Measurements from ENCODE around the gene IL6R.

IL6R gene

DNA sequence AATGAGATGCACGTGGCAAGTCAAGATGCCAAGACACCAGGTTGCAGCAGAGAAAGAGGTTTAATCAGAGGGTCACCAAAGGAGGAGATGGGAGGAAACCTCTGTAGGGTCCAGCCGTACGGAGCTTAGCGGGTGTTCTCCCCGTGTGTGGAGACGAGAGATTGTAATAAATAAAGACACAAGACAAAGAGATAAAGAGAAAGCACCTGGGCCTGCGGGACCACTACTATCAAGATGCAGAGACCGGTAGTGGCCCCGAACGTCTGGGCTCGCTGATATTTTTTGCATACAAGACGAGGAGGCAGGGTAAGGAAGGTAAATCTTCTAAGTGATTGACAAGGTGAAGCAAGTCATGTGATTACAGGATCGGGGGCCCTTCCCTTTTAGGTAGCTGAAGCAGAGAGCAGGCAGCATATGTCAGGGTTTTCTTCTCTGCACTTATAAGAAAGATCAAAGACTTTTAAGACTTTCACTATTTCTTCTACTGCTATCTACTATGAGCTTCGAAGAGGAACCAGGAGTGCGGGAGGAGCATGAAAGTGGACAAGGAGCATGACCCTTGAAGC, 55.6 kb downstream of the IL6R start:
- H3K9me3 ChIP-seq (replicated peaks; ENCODE audit: insufficient read depth, low read length), result no peaks in the 10 kb centered on the region
- peaks cover 6% of the 10 kb centered on the region; the same call in 1 of the 2 replicates for H3F3A ChIP-seq (ENCODE audit: insufficient read depth, low read length)
- H3K4me1 ChIP-seq (ENCODE audit: low read length), result peaks cover 1% of the 10 kb centered on the region; the same call in 1 of the 2 replicates
- no peak overlapping the region for H3K27ac ChIP-seq (ENCODE audit: low read length)
- no peak for DNase-seq
- H3K36me3 ChIP-seq (replicated peaks; ENCODE audit: insufficient read depth, low read length), result peaks cover 4% of the 10 kb centered on the region
- no peak overlapping the region for H3K9ac ChIP-seq (ENCODE audit: low read length)
- H3K27me3 ChIP-seq (replicated peaks; ENCODE audit: insufficient read depth, low read length), result no peaks in the 10 kb centered on the region
- H3K9me2 ChIP-seq (replicated peaks; ENCODE audit: insufficient read depth, low read length), result no peaks in the 10 kb centered on the region
- H4K20me1 ChIP-seq (ENCODE audit: insufficient read depth, low read length), result no peaks in the 10 kb centered on the region
- no peak overlapping the region for H3K4me3 ChIP-seq (ENCODE audit: low read length)
- H3K79me2 ChIP-seq (ENCODE audit: low read length), result 0 out of 2 replicates have a peak, but pooled peaks cover 2% of the 10 kb centered on the region
- no peak overlapping the region for H3K4me2 ChIP-seq (ENCODE audit: low read depth, low read length)
- no peak overlapping the region for H2AFZ ChIP-seq (ENCODE audit: low read length)
- TF ChIP-seq, protein P1, sequence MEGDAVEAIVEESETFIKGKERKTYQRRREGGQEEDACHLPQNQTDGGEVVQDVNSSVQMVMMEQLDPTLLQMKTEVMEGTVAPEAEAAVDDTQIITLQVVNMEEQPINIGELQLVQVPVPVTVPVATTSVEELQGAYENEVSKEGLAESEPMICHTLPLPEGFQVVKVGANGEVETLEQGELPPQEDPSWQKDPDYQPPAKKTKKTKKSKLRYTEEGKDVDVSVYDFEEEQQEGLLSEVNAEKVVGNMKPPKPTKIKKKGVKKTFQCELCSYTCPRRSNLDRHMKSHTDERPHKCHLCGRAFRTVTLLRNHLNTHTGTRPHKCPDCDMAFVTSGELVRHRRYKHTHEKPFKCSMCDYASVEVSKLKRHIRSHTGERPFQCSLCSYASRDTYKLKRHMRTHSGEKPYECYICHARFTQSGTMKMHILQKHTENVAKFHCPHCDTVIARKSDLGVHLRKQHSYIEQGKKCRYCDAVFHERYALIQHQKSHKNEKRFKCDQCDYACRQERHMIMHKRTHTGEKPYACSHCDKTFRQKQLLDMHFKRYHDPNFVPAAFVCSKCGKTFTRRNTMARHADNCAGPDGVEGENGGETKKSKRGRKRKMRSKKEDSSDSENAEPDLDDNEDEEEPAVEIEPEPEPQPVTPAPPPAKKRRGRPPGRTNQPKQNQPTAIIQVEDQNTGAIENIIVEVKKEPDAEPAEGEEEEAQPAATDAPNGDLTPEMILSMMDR (IDR thresholded peaks at IDR 0.05; ENCODE audit: low read length), result no peak
- no peak for TF ChIP-seq EZH2 (optimal IDR thresholded peaks at IDR 0.05; ENCODE audit: low read depth, low read length)
- TF ChIP-seq EZH2phosphoT487 (IDR thresholded peaks at IDR 0.05; ENCODE audit: low read length), result no peak

DNA sequence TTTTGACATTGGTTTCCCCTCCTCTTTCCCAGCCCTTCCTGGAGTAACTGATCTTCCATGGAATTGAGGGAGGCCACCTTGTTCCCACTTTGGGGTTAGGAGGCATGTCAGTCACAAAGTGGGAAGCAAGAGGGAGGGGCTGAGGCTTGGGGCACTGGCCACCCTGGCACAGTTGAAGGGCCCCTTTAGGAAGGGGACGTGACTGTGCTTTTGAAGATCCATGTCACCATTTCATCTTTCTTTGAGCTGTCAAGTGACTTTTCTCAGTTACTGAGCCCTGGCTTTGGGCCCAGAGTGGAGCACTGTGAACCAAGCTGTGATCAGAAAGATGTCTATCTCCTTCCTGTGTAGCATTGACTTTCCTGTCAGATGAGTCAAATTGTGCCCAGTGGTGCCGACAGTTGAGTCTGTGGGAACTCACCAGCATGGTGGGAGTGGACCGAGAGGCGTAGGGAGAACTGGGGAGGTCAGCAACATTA, 58.4 kb downstream of the IL6R start:
- no peak overlapping the region for H3K4me2 ChIP-seq (ENCODE audit: low read depth, low read length)
- no peak overlapping the region for H2AFZ ChIP-seq (ENCODE audit: low read length)
- H3K9me3 ChIP-seq (replicated peaks; ENCODE audit: insufficient read depth, low read length), result no peaks in the 10 kb centered on the region
- no peak overlapping the region for H3K9ac ChIP-seq (ENCODE audit: low read length)
- no peaks in the 10 kb centered on the region for H3K27me3 ChIP-seq (replicated peaks; ENCODE audit: insufficient read depth, low read length)
- TF ChIP-seq EZH2 (optimal IDR thresholded peaks at IDR 0.05; ENCODE audit: low read depth, low read length), result no peak
- TF ChIP-seq, protein P1 (IDR thresholded peaks at IDR 0.05; ENCODE audit: low read length), result no peak
- no peak for TF ChIP-seq EZH2phosphoT487 (IDR thresholded peaks at IDR 0.05; ENCODE audit: low read length)
- no peak overlapping the region for H3K4me3 ChIP-seq (ENCODE audit: low read length)
- peaks cover 4% of the 10 kb centered on the region; the same call in 1 of the 2 replicates for H3K36me3 ChIP-seq (replicated peaks; ENCODE audit: insufficient read depth, low read length)
- H3F3A ChIP-seq (ENCODE audit: insufficient read depth, low read length), result peaks cover 20% of the 10 kb centered on the region; the same call in 1 of the 2 replicates
- no peaks in the 10 kb centered on the region for H3K9me2 ChIP-seq (replicated peaks; ENCODE audit: insufficient read depth, low read length)
- no peaks in the 10 kb centered on the region for H4K20me1 ChIP-seq (ENCODE audit: insufficient read depth, low read length)
- H3K4me1 ChIP-seq (ENCODE audit: low read length), result peaks cover 8% of the 10 kb centered on the region; the same call in 1 of the 2 replicates
- H3K27ac ChIP-seq (ENCODE audit: low read length), result no peak overlapping the region
- 0 out of 2 replicates have a peak, but pooled peaks cover 2% of the 10 kb centered on the region for H3K79me2 ChIP-seq (ENCODE audit: low read length)
- no peak for DNase-seq

- TF ChIP-seq EZH2phosphoT487 (IDR thresholded peaks at IDR 0.05; ENCODE audit: low read length) (no peak), EZH2 (optimal IDR thresholded peaks at IDR 0.05; ENCODE audit: low read depth, low read length) (no peak)
- TF ChIP-seq, protein P1 (IDR thresholded peaks at IDR 0.05; ENCODE audit: low read length), result no peak
- Histone ChIP-seq H3K4me2 (ENCODE audit: low read depth, low read length) (no peak overlapping the region), H3K9me3 (replicated peaks; ENCODE audit: insufficient read depth, low read length) (no peaks in the 10 kb centered on the region), H3K9ac (ENCODE audit: low read length) (no peak overlapping the region), H3K79me2 (ENCODE audit: low read length) (no peaks in the 10 kb centered on the region), H3F3A (ENCODE audit: insufficient read depth, low read length) (peaks cover 26% of the 10 kb centered on the region; the same call in 1 of the 2 replicates), H3K27ac (ENCODE audit: low read length) (no peak overlapping the region), H3K4me3 (ENCODE audit: low read length) (no peak overlapping the region), H2AFZ (ENCODE audit: low read length) (no peak overlapping the region), H4K20me1 (ENCODE audit: insufficient read depth, low read length) (no peaks in the 10 kb centered on the region), H3K27me3 (replicated peaks; ENCODE audit: insufficient read depth, low read length) (no peaks in the 10 kb centered on the region), H3K9me2 (replicated peaks; ENCODE audit: insufficient read depth, low read length) (no peaks in the 10 kb centered on the region), H3K36me3 (replicated peaks; ENCODE audit: insufficient read depth, low read length) (no peaks in the 10 kb centered on the region; the same call in 1 of the 2 replicates), H3K4me1 (ENCODE audit: low read length) (peaks cover 8% of the 10 kb centered on the region; the same call in 1 of the 2 replicates)
- no peak for DNase-seq
These were observed 60.6 kb downstream of the IL6R start for GRCh38 chr1:154465621-154466195.

Data from MM.1S (cell line).